Activated CD8-positive, alpha-beta memory T cell treated with anti-CD3 and anti-CD28 coated beads, Interleukin-2, amount 50 U/mL, for 24 hours (primary cell): ENCODE results near the gene GKAP1.
"Not testable (repeated sequence)": the region's sequence is repeated elsewhere in the genome, so short reads cannot be mapped to it uniquely, and the experiment has no call there.

Experiments used
- DNase-seq: peaks from one replicate; pipeline ENCODE4 v3.0.0-alpha.2; 2020; ENCODE audit errors: extremely low read depth

Gene GKAP1

DNA sequence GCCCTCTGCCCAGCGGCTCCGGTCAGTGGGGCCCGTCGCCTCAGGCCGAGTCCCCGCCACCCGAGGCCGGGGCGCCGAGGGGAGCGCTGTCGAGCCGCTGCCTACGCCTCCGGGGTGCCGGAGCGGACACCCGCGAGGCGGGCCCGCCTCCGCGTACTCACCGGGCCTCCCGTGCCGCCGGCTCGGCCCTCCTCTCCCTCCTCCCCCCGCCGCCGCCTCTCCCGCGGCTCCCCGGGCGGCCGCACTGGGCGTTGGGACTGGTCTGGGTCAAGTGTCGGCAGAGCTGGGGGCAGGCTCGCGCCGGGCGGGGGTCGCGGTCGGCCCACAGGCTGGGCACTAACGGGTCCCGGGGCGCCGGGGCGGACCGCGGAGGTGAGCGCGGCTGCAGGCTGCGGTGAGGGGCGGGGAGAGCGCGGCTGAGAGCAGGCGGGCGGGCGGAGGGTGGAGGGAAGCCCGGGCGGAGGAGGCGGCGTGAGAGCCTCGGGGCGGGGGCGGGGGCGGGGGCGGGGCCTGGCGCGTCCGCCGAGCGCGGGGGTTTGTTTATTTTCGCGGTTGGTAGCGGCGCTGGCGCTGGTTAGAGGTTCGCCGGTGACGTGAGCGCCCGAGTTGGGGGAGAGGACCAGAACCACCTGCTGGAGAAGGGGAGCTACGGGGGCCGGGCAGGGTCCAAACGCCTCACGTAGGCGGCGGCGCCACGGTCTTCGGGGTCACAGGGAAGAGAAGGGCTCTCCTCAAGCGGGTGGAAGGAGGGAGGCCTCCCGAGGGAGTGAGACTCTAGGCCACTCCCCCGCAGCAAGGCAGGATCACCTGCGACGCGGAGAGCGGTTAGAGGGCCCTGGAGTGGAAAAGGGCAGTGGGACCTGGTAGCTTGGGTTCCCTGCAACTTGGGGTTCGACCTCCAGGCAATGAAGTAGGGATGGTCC is at the start of gene GKAP1:
TSS of gene GKAP1 (minus strand) at position 414 of the 923 bp plus-strand sequence. CDS start 11,252 bp downstream, outside the sequence.
- DNase-seq, result peak; percentile 45

DNA sequence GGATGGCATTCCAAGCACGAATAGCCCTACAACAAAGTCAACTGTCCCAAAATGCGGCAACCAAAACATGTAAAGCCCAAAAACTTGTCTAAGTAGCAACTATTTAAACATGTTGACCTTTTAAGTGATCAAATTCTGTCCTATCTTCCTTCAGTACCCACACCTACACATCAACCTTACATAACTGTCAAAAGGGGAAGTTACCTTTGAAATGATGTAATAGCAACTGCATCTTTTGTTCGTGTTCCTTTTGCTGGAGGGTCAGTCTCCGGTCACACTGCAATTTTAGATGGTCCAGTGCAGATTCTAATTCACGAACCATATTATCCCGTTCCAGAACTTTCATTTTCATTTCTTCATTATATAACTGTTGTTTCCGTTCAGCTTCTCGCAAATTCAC is 32.3 kb upstream of the GKAP1 start:
- DNase-seq, result not testable (repeated sequence)

DNA sequence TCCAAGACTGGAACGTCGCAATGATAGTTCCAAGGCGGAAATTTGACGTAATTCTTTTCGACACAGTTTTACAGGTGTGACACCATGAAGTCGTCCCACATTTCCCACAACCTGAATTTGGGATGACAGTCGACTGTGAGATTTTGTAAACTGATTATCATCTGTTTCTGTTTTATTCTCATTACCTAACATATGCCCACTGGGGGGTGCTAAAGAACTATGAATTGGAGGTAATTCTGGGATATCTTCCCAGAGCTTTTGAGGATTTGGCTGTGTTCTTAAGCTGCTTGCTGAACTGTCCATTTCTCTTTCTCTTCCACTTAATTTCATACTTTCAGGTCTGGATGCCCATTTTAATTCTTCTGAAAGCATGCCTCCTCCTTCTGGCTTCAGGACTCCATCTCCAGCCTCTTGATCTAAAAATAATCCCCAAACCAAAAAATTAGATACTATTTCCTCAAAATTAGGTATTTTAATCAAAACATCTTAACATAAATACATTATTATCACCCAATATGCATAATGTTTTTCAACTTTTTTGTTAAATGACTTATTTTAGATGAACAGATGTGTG is 19.6 kb upstream of the GKAP1 start:
- DNase-seq, result not testable (repeated sequence)

DNA sequence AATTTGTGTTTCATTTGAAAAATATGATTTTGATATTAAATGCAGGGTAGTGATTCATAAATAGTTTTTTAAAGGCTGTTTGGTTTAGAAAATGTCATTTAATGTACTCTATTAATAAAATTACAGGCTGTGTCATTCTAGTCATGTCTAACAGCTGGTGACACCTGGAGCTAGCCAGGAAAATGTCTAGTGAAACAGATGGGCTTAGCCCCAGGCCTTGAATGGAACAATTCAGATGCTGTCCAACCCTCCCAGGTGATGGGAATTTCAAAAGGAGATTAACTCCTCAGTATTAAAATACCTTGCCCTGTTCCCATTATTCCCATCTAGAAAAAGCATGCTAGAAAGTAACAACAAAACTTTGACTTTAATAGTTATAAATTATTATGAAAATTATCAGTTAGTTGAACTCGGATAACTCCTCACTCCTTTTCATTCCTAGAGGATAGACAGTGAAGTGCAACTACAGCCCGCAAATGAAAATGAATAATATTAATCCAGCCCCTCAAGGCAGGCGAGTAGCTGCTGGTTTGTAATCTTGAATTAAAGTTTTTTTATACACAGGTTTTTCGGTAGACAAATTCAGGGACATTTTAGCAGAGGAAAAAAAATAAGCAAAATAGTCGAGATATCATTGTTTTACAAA is 13.0 kb upstream of the GKAP1 start:
- DNase-seq, result not testable (repeated sequence)

DNA sequence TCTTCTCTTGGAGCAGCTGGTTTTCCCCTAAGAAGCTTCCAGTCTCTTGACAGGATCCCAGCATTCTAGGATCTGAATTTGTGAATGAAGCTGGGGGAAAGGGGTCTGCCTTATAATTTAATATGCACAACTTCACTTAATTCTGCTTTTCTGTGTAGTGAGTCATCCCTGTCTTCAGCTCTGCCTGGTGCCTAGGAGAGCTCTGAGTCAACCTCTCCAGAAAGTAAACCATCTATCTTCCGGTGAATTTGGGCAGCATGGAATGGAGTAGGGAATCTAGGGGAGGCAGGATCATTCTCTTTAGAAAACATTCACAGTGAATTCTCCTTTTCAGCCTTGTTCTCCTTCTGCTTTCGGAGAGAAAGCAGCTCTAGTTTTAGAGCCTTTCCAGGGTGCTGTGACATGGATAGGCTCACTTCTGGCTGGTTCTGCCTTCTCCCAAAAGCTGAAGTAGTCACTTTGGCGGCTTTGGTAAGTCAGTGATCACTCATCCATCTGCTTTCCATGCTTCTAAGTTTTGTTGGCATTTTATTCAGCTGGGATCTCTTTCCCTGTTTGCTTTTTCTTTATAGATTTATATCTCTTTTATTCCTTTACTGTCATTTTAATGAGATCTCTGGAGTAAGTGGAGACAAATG is 7.5 kb upstream of the GKAP1 start:
- not testable (repeated sequence) for DNase-seq

DNA sequence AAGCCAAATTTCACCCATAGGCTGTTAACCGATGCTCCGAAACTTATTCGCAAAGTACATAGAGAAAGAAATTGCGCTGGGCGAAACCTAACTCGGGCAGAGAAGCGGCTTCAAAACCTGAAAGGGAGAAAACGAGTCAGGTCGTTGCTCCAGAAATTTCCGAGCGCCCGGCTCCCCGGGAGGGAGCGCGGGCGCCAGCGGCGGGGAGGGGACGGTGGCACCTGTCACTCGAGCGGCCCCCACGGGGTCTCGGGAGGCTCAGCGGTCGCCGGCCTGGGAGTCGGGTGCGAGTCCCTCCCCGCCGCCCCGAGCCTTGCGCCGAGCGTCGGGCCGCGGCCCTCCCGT is 586 bp downstream of the GKAP1 start:
- not testable (repeated sequence) for DNase-seq

DNA sequence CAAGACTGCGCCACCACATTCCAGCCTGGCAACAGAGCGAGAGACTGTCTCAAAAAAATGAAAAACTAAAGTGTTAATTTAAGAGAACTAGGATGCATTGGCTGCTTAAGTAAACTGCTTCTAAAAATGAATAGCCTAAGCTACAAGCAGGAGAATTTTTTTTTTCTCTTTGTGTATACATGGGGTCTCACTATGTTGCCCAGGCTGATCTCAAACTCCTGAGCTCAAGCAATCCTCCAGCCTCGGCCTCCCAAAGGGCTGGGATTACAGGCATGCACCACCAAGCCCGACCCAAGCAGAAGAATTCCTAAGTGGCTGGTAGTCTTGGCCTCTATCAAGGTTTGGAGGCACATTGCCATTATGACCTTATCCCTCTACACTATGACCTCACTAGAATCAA is 2.4 kb downstream of the GKAP1 start:
- DNase-seq, result not testable (repeated sequence)

DNA sequence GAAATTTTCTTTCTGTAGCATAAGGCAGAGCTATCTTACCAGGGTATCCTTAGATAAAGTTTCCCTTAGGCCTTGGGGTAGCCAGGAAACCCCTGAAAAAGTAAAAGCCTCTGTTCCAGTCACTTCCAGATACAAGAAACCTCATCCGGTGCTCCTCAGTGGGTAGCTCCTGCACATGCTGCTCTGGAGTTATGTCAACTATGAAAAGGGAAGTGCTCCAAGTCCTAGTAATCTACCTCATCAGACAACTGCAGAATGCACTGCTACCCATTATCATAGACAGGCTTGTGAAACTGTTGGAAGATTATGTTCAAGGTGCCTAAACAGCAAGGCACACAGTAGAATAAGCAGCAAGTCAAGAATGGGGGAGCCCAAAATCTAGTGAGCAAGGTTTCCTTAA is 8.4 kb downstream of the GKAP1 start:
- not testable (repeated sequence) for DNase-seq

DNA sequence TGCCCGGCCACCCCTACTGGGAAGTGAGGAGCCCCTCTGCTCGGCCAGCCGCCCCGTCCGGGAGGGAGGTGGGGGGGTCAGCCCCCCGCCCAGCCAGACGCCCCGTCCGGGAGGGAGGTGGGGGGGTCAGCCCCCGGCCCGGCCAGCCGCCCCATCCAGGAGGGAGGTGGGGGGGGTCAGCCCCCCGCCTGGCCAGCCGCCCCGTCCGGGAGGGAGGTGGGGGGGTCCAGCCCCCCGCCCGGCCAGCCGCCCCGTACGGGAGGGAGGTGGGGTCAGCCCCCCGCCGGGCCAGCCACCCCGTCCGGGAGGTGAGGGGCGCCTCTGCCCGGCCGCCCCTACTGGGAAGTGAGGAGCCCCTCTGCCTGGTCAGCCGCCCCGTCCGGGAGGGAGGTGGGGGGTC is 13.1 kb downstream of the GKAP1 start:
- DNase-seq, result not testable (repeated sequence)

DNA sequence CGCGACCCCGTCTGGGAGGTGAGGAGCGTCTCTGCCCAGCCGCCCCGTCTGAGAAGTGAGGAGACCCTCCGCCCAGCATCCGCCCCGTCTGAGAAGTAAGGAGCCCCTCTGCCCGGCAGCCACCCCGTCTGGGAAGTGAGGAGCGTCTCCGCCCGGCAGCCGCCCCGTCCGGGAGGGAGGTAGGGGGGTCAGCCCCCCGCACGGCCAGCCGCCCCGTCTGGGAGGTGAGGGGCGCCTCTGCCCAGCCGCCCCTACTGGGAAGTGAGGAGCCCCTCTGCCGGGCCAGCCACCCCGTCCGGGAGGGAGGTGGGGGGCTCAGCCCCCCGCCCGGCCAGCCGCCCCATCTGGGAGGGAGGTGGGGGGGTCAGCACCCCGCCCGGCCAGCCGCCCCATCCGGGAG is 13.6 kb downstream of the GKAP1 start:
- DNase-seq, result not testable (repeated sequence)

DNA sequence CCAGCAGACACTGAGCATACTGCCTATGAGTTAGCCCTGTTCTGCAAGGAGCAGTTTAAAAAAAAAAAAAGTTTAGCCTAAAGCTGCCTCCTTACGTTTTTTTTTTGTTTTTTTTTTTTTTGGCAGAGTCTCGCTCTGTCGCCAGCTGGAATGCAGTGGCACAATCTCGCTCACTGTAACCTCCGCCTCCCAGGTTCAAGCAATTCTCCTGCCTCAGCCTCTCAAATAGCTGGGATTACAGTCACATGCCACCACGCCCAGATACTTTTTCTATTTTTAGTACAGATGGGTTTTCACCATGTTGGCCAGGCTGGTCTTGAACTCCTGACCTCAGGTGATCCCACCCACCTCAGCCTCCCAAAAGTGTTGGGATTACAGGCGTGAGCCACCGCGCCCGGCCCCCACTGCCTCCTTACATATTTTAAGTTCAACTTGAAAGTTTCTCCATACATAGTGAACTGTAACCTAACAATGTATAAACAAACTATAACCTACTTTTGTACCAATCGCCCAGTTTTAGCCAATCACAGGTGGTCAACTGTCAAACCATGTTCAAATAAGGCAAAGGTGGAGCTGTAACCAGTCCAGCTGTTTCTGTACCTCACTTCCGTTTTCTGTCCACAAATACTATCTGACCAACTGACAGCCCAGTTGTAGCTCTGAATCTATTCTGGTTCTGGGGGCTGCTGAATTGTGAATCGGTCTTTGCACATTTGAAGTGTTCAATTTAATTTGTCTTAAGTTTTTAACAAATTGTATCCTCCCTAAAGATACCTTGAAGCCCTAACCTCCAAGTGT is 17.1 kb downstream of the GKAP1 start:
- DNase-seq, result no peak

DNA sequence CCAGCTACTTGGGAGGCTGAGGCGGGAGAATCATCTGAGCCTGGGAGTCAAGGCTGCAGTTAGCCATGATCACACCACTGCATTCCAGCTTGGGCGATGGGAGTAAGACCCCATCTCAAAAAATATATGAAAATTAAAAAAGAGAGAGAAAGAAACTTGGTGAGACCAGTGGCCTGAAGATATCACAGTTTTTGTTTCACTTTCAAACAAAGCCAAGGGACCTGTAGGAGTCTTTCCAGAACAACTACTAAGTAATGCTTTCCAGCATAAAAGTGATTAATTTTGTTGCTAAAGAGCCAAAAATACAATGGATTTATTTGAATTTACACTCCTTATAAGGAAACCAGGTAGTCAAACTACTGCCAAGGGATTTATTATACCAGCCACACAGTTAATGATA is 23.5 kb downstream of the GKAP1 start:
- no peak for DNase-seq

DNA sequence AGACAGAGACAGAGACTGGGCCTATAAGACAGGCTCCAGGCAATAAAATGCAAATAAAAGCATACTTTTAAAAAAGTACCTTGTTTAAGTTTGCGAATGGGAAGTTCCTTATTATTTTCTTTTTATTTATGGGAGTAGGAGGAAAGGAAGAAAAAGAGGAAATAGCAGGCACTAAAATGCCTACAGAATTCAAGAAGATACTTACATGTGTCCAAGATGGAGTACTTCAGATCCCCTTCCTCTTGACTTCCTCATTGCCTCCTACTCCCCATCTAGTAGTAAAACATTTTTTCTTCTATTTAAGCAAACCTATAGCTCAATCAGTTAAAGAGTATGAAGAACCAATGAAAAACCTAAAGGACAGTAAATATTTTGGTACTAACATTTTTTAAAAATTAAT is 24.8 kb downstream of the GKAP1 start:
- DNase-seq, result no peak

DNA sequence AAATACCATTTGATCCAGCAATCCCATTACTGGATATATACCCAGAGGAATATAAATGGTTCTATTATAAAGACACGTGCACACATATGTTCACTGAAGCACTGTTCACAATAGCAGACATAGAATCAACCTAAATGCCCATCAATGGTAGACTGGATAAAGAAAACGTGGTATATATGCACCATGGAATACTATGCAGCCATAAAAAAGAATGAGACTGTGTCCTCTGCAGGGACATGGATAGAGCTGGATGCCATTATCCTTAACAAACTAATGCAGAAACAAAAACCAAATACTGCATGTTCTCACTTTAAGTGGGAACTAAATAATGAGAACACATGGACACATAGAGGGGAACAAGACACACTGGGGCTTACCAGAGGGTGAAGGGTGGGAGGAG is 39.4 kb downstream of the GKAP1 start:
- DNase-seq, result no peak

DNA sequence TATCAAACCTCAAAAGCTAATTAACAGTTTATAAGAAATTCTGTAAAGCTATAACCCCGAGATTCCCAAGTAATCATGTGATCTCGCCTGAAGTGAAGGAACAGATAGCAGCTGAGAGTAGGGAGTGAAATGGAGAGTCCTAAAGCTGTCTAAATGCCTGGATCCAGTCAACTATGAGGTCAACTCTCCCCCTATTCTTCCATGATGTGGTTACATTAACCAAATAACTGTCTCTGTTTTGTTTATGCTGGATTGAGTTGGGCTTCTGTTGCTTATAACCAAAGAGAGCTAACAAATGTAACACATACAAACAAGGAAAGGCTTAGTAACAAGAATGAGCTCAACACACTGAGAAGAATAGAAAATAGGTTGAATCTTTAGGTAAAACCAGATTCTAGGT is 41.6 kb downstream of the GKAP1 start:
- no peak for DNase-seq

DNA sequence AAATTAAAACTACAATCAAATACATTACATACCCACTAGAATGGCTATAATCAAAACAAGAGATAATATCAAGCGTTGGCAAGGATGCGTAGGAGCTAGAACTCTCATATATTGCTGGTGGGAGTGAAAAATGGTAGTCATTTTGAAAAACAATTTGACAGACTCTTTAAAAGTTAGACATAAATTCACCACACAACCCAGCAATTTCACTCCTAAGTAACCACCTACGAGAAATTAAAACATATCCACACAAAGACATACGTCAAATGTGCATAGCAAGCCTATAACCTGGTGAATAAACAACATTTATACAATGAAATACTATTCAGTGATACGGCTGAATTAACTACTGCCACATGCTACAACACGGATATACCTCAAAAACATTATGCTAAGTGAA is 44.7 kb downstream of the GKAP1 start:
- no peak for DNase-seq

DNA sequence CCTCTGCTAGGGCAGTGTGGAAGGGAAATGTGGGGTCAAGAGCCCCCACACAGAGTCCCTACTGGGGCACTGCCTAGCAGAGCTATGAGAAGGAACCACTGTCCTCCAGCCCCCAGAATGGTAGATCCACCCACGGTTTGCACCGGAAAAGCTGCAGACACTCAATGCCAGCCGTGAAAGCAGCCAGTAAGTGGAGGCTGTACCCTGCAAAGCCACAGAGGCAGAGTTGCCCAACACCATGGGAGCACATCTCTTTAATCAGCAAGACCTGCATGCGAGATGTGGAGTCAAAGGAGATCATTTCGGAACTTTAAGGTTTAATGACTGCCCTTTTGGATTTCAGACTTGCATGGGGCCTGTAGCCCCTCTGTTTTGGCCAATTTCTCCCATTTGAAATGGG is 52.2 kb downstream of the GKAP1 start:
- no peak for DNase-seq

DNA sequence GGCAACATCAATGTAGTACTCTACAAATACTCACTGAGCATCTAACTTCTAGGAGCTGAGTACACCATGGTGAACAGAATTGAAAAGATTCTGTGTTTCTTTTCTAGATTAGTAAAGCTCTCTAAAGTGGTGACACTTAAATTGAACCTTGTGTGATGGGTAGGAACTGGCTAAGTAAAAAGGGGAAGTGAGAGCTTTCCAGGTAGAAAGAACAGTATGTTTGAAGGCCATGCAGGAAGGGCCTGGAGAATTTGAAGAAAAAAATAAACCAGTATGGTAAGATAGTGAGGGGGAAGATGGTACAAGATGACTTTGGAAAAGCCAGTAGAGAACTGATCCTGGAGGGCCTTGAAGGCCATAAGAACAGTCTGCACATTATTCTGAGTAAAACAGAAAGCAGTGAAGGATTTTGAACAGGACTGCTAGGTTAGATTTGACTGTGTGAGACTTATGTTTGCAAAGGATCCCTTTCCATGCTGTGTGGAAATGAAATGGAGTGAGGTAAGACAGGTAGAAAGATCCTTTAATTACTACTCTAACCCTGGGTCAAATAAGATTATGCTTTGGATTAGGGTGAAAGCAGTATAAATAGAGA is 63.1 kb downstream of the GKAP1 start:
- DNase-seq, result no peak

DNA sequence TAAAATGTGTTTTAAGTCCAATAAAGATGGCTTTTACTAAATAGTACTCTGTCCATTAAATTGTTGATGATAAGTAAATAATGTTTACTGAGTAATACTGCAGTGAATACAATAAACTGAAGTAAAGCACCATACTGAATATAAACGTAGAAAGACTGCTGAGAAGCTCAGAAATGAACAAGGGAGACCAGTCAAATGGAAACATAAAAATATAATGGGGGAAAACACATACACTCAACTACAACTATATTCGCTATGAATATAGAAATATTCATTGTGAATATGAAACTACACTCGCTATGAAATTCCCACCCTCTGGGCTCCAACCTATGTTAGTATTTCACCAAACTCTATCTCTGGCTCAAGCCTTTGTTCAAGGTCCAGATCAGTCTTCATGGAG is 67.9 kb downstream of the GKAP1 start:
- no peak for DNase-seq

DNA sequence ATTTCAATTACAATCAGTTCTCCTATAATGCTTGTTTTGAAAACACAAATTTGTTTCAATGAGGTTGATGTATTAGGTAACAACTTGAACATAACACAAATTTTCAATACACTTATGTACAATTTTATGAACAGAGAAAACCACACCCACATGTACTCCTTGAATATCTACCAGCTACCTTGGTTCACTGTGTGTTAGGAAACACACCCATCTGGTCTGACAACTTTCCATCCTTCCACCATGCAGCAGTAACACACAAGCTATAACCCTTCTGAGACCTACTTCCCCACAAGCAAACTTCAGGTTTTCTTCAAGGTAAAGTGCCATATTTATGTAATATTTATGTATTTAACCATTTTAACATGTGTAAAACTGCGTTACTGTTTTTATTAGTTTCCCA is 73.4 kb downstream of the GKAP1 start:
- no peak for DNase-seq

DNA sequence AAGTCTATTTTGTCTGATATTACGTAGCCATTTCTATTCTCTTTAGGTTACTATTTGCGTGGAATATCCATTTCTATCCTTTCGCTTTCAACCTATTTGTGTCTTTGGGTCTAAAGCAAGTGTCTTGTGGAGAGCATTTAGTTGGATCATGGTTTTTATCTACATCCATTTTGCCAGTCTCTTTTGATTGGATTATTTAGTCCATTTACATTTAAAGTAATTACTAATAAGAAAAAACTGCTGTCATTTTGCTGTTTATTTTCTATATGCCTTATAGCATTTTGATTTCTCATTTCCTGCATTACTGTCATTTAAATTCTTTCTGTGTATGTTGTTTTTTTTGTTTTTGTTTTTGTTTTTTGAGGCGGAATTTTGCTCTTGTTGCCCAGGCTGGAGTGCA is 83.8 kb downstream of the GKAP1 start:
- DNase-seq, result no peak
